NCI-H187 (cell line): Measurements from ENCODE around the gene FAM43A.

Source experiments
- DNase-seq, 2 experiments: peaks; one replicate each; lab custom pipeline; 2025; lab: John Stamatoyannopoulos, UW

Gene FAM43A

GRCh38 chr3:194711286-194711685, 25.6 kb downstream of the FAM43A start:
- DNase-seq: no peak

GRCh38 chr3:194711913-194712312, 26.2 kb downstream of the FAM43A start:
- DNase-seq: no peak

- no peak for DNase-seq
Observed at GRCh38 chr3:194713299-194714136, 27.8 kb downstream of the FAM43A start.

DNA sequence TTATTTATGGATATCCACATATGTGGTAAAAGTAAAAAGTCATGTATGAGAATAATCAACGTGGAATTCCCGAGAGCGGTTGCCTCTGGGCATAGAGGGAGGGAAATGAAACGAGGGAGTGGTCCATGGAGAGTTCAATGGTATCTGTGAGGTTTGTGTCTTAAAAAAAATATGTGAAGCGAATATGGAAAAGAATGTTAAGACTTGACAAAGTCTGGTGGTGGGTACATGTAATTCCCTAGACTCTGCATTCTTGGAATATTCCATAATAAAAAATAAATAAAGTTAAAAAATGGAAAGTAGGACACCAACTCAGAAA, 28.4 kb downstream of the FAM43A start:
- no peak for DNase-seq

DNA sequence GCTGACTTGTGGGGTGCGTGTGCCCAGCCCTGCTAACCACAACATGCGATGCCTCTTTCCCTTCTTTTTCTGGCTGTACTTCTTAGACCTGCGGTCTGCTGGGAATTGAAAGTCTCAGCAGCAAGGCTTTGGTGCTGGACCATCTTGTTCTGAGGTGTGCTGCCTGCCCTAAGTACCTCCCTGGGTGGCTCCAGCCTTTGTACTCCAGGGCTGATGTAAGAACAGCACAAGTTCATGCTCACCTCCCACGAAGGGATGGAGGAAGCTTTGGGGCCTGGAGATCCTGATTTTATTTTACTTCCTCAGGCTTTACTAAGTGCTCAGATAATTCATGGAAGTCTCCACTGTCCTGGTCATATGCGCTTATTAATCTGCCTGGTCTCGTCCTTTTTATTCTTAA, 28.9 kb downstream of the FAM43A start:
- DNase-seq: no peak

DNA sequence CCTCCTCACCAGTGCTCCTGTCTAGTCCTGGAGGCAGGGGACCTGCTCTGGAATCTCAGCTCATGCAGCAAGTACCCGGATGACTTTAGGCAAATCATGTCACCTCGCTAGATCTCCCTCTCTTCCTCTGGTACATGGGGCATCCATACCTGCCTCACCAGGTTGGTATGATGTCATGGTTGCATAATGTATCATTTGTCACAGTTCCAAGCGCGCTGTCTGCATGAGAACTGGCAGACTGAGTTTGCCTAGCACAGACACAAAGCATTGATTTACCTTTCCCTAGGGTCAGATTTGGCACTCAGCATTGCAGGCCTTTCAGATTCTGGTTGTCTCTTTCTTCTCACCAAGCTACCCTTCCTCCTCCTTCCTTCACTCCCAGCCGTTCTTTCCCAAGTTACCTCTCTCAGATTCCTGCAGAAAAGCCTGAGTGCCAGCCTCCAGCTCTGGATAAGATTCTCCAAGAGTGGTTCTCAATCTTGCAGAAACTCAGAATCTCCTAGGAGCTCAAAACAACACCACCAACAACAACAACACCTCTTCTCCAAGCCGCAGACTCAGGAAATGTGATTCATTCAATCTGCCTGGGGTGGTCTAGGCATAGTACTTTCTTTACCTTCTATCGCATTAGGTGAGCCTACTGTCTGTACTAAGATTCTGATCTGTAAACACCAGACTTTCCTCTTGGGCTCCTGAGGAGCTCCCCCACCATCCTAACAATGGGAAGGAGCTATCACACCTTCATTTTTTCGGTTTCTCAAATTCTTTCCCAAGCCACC, 29.5 kb downstream of the FAM43A start:
- no peak for DNase-seq

DNA sequence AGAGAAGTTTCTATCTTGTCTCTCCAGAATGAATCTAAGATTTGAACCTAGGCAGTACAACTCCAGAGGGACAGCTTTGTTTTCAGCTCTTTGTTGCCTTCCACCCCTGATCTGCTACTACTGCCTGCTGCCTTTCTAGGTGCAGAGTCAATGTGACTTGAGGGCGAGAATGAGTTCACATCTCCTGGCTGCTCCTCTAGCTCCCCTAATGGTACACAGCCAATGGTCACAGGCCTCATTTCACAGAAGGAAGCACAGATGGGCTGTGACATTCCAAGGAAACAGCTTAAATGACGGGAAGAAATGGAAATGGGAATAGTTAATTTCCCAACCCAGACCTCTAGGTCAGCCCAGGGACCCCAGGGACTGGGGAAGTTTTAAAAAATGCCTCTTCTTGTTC, 32.4 kb downstream of the FAM43A start:
- DNase-seq: no peak

GRCh38 chr3:194720048-194720447, 34.4 kb downstream of the FAM43A start:
- peak; percentile 80 to 88 for DNase-seq

- DNase-seq: no peak
Observed at GRCh38 chr3:194723846-194724618, 38.3 kb downstream of the FAM43A start.

GRCh38 chr3:194725346-194725745, 39.7 kb downstream of the FAM43A start:
- no peak for DNase-seq

GRCh38 chr3:194727435-194728128, 41.9 kb downstream of the FAM43A start:
- no peak for DNase-seq

DNA sequence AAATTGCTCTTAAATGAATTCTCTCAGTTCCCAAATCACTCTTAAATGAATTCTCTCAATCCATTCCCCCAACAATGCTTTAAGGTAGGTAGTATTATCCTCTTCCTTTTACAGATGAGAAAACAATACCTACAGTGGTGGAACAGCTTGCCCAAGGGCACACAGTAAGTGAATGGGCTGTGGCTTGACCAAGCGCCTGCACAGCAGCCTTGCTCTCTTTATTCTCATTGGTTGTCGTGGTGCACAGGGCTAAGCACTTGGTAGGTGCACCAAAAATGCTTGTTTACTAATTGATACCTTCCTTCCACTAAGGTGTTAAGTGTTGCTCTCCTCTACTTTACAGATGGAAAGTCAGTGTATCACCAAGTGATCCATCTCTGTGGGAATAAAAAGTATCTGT, 43.3 kb downstream of the FAM43A start:
- no peak for DNase-seq

DNA sequence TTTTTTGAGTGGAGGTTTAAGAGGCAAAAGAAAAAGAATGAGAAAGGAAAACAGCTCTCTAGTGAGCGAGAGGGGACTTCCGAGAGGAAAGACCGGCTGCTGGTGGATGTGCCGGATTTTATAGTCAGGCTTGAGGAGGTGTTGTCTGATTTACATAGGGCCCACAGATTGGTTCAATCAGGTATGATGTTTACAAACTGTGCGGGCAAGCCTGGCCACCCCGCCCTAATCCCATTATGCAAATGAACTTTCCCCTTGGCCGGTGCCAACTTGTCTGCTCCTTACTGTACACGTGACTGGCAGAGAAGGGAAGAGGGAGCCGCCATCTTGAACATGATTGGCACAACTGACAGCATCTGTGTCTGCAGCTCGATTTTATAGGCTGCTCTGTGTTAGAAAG, 44.7 kb downstream of the FAM43A start:
- peak; percentile 92 to 93 for DNase-seq

DNA sequence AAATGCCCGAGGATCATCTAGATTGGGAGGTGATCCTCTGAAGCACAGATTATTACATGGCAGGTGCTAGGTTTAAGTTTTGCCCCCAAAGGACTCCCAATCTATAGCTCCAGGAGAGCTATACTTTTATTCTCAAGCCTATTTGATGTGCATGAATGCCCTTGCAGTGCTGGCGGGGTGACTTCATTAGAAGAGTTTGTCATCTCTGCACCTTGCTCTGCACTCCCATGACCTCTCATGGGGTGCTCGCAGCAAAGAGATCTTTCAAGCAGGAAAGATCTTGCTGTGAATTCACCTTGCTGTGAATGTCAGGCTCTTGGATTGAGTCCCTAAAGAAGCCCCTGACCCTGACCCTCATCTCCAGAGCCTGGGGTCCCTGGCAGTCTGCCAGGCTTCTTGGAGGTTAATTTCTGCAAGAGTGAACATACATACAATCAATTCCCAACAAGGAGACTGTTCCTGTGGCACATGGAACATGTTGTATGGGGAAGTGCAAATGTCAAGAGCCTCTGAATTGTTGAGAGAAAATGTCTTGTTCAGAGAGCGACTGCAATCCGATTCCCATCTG, 45.9 kb downstream of the FAM43A start:
- peak; percentile 50 to 55 for DNase-seq

- DNase-seq: no peak
Observed at GRCh38 chr3:194732617-194733016, 46.9 kb downstream of the FAM43A start.

DNA sequence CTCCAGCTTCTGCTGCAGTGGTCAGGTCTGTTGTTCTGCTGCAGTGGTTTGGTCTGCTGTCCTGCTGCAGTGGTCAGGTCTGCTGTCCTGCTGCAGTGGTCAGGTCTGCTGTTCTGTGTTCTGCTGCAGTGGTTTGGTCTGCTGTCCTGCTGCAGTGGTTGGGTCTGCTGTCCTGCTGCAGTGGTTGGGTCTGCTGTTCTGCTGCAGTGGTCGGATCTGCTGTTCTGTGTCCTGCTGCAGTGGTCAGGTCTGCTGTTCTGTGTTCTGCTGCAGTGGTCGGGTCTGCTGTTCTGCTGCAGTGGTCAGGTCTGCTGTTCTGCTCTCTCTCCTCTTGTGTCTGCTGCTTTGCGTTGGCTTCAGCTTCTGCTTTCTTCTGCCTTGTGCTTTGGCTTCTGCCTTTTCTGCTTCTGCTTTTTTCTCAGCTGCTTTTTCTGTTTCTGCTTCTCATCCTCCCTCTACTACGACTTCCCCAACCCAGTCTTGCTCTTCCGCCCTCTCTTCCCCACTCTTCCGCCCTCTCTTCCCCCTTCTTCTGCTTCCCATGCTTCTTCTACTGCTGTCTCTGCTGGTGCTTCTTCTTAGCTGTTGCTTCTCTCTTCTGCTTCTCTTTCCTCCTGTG, 50.7 kb downstream of the FAM43A start:
- DNase-seq: no peak

DNA sequence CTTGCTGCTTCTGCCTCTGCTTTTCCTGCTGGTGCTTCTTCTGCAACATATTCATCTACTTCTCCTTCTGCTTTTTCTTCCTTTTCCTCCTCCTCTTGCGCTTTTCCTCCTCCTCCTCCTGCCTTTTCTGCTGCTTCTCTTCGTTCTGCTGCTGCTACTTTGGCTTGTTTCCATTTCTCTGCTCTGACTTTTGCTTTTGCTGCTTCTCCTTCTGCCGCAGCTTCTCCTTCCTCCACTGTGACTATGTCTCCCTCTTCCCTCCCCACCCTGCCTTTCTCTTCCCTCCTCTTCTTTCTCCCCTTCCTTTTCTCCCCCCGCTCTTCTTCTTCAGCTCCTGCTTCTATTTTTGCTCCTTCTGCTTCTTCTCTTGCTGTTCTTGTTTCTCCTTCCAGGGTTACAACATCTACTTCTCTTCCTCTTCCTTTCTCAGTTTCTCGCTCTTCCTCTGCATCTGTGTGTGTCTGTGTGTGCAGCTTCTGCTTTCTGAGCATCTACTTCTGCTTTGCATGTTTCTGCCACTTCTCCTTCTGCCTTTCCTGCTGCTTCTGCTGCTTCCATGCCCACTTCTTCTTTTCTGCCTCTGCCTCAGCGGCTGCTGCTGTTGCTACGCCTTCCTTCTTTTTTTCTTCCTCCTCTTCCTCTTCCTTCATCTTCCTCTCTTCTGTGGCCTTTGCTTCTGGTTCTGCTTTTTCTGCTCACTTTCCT, 51.4 kb downstream of the FAM43A start:
- no peak for DNase-seq
